HepG2 (cell line): ENCODE data around the gene FCMR. TPM values are rescaled to one million over a fixed set of nuclear protein-coding genes. Genes with fewer than 3 reads are reported as not detected.

Experiments used
- CSRNP2 ChIP-seq: sonication (generic); formaldehyde crosslinking; conservative IDR thresholded peaks from 2 replicates; pipeline ENCODE4 v1.8.0; 2022; ENCODE audit warnings: low read depth, missing genetic modification reagents
- ELF3 ChIP-seq: IDR thresholded peaks from 2 replicates; pipeline ENCODE4 v1.6.1; 2016; ENCODE audit warnings: missing genetic modification reagents, missing compliant biosample characterization
- FOXA1 ChIP-seq, 2 experiments: fragments of 450-650 bp in 1 of 2; sonication (generic) in 1 of 2; formaldehyde crosslinking in 1 of 2; IDR thresholded peaks; 2 replicates each; pipeline versions ENCODE4 v1.4.0 to v1.6.1; 2016 to 2020; ENCODE audit warnings: missing genetic modification reagents in 1 of 2
- FOXJ3 ChIP-seq: sonication (generic); formaldehyde crosslinking; IDR thresholded peaks from 2 replicates; pipeline ENCODE4 v1.4.0; 2020; ENCODE audit warnings: missing genetic modification reagents, mild to moderate bottlenecking, borderline replicate concordance
- GABPB1 ChIP-seq: IDR thresholded peaks from 2 replicates; pipeline ENCODE4 v1.6.1; 2016; ENCODE audit warnings: mild to moderate bottlenecking, missing genetic modification reagents, moderate library complexity, missing compliant biosample characterization
- GATA4 ChIP-seq: sonication (generic); IDR thresholded peaks from 2 replicates; pipeline ENCODE4 v1.6.1; 2016; ENCODE audit warnings: antibody characterized with exemption, low read depth, borderline replicate concordance
- HBP1 ChIP-seq: IDR thresholded peaks from 2 replicates; pipeline ENCODE4 v1.6.1; 2016; ENCODE audit warnings: low read depth, control low read depth
- HNRNPUL1 ChIP-seq: fragments of 200-400 bp; formaldehyde crosslinking; IDR thresholded peaks from 2 replicates; pipeline ENCODE4 v1.6.1; 2017; ENCODE audit warnings: low read depth, mild to moderate bottlenecking, low read length, moderate library complexity
- IKZF4 ChIP-seq: sonication (generic); formaldehyde crosslinking; IDR thresholded peaks from 2 replicates; pipeline ENCODE4 v1.5.1; 2020; ENCODE audit warnings: borderline replicate concordance, mild to moderate bottlenecking, low read depth, missing genetic modification reagents; ENCODE audit errors: not compliant biosample characterization
- MAFG ChIP-seq: sonication (generic); formaldehyde crosslinking; IDR thresholded peaks from 2 replicates; pipeline ENCODE4 v1.5.1; 2020; ENCODE audit warnings: mild to moderate bottlenecking, missing genetic modification reagents
- MIER2 ChIP-seq: IDR thresholded peaks from 2 replicates; pipeline ENCODE4 v1.6.1; 2016; ENCODE audit warnings: missing biosample characterization, missing genetic modification reagents
- PHF8 ChIP-seq: sonication (generic); formaldehyde crosslinking; IDR thresholded peaks from 2 replicates; pipeline ENCODE4 v1.5.0; 2020; ENCODE audit warnings: missing genetic modification reagents
- PITX1 ChIP-seq: sonication (generic); formaldehyde crosslinking; IDR thresholded peaks from 2 replicates; pipeline ENCODE4 v1.5.1; 2020; ENCODE audit warnings: mild to moderate bottlenecking, missing genetic modification reagents
- PPARG ChIP-seq: conservative IDR thresholded peaks from 2 replicates; pipeline ENCODE4 v1.6.1; 2016; ENCODE audit warnings: missing biosample characterization, missing genetic modification reagents
- REXO4 ChIP-seq: sonication (generic); formaldehyde crosslinking; IDR thresholded peaks from 2 replicates; pipeline ENCODE4 v1.8.0; 2022; ENCODE audit warnings: missing genetic modification reagents, mild to moderate bottlenecking, borderline replicate concordance
- RFXAP ChIP-seq: sonication (generic); formaldehyde crosslinking; IDR thresholded peaks from 2 replicates; pipeline ENCODE4 v1.4.0; 2020; ENCODE audit warnings: missing genetic modification reagents, borderline replicate concordance
- RXRB ChIP-seq: IDR thresholded peaks from 2 replicates; pipeline ENCODE4 v1.6.1; 2016; ENCODE audit warnings: borderline replicate concordance, missing genetic modification reagents, missing compliant biosample characterization
- SOX5 ChIP-seq: IDR thresholded peaks from 2 replicates; pipeline ENCODE4 v1.6.1; 2016; ENCODE audit warnings: borderline replicate concordance
- TBX2 ChIP-seq: sonication (generic); formaldehyde crosslinking; IDR thresholded peaks from 2 replicates; pipeline ENCODE4 v1.5.0; 2020; ENCODE audit warnings: missing genetic modification reagents, mild to moderate bottlenecking, borderline replicate concordance
- TEAD3 ChIP-seq: optimal IDR thresholded peaks from 2 replicates; pipeline ENCODE3; 2016; ENCODE audit warnings: borderline replicate concordance
- ZNF230 ChIP-seq: sonication (generic); formaldehyde crosslinking; IDR thresholded peaks from 2 replicates; pipeline ENCODE4 v1.4.0; 2020; ENCODE audit warnings: mild to moderate bottlenecking, missing genetic modification reagents
- ZNF513 ChIP-seq: sonication (generic); formaldehyde crosslinking; conservative IDR thresholded peaks from 2 replicates; pipeline ENCODE4 v1.5.0; 2020; ENCODE audit warnings: missing genetic modification reagents
- ZNF605 ChIP-seq: sonication (generic); formaldehyde crosslinking; IDR thresholded peaks from 2 replicates; pipeline ENCODE4 v1.8.0; 2022; ENCODE audit warnings: mild to moderate bottlenecking, missing genetic modification reagents
- ZNF619 ChIP-seq: sonication (generic); formaldehyde crosslinking; IDR thresholded peaks from 2 replicates; pipeline ENCODE4 v1.4.0; 2020; ENCODE audit warnings: mild to moderate bottlenecking, missing genetic modification reagents
- ZNF678 ChIP-seq: sonication (generic); formaldehyde crosslinking; IDR thresholded peaks from 2 replicates; pipeline ENCODE4 v1.4.0; 2020; ENCODE audit warnings: mild to moderate bottlenecking, missing genetic modification reagents
- ZNF816 ChIP-seq: sonication (generic); formaldehyde crosslinking; IDR thresholded peaks from 2 replicates; pipeline ENCODE4 v1.8.0; 2022; ENCODE audit warnings: missing genetic modification reagents, mild to moderate bottlenecking, borderline replicate concordance
- polyA plus RNA-seq, 8 experiments: library from polyadenylated mRNA; depleted of rRNA in 3 of 8; stranded (reverse) in 7 of 8; unstranded in 1 of 8; fragments of >200 nt; fragmentation: Illumina TruSeq in 4 of 8; extraction: Trizol in 4 of 8; gene quantifications; 2 replicates each; pipeline versions ENCODE4 v1.2.1 to v1.2.3, GENCODE V29; 2011 to 2016; ENCODE audit warnings: low read depth in 4 of 8, missing spikeins in 1 of 8, mixed read lengths in 1 of 8; ENCODE audit not compliant: insufficient read depth in 1 of 8
- total RNA-seq, 5 experiments: library from RNA; depleted of rRNA; stranded (reverse); fragments of >200 nt; fragmentation: Illumina TruSeq; extraction: Trizol; gene quantifications; 2 replicates each; pipeline ENCODE4 v1.2.3, GENCODE V29; 2016; ENCODE audit warnings: low read depth in 1 of 5

Gene FCMR
- total and polyA plus RNA-seq, 2 of the 13 experiments (the other 11 are each of a cell fraction or from before 2014, with no cell fraction given), result not detected

GRCh38 chr1:206951318-206952100 lies 29.8 kb upstream of the FCMR start (continued):
- TF ChIP-seq ZNF513 (CRISPR knock-in tag) (no peak), IKZF4 (no peak), HBP1 (CRISPR knock-in tag) (0 out of 2 replicates have a peak, but pooled peaks have one; percentile 22), PHF8 (peak; percentile 28; the same call in 1 of the 2 replicates), TEAD3 (CRISPR knock-in tag) (peak; percentile 30), REXO4 (CRISPR knock-in tag) (no peak), ZNF678 (CRISPR knock-in tag) (no peak), GATA4 (0 out of 2 replicates have a peak, but pooled peaks have one; percentile 34), RFXAP (0 out of 2 replicates have a peak, but pooled peaks have one; percentile 20), MAFG (CRISPR knock-in tag) (no peak), HNRNPUL1 (0 out of 2 replicates have a peak, but pooled peaks have one; percentile 60), RXRB (peak; percentile 46; the same call in 1 of the 2 replicates), ZNF619 (CRISPR knock-in tag) (no peak), CSRNP2 (CRISPR knock-in tag) (no peak), FOXA1 (IDR thresholded peaks at IDR 0.05) (no peak), FOXA1 (CRISPR knock-in tag; IDR thresholded peaks at IDR 0.05) (peak; percentile 58; the same call in 1 of the 2 replicates), MIER2 (CRISPR knock-in tag) (0 out of 2 replicates have a peak, but pooled peaks have one; percentile 48), GABPB1 (CRISPR knock-in tag) (peak; percentile 18; the same call in 1 of the 2 replicates), PITX1 (CRISPR knock-in tag) (peak; percentile 50; the same call in 1 of the 2 replicates), ELF3 (CRISPR knock-in tag) (peak; percentile 53; the same call in 1 of the 2 replicates), ZNF816 (CRISPR knock-in tag) (no peak), SOX5 (CRISPR knock-in tag) (peak; percentile 29; the same call in 1 of the 2 replicates), FOXJ3 (CRISPR knock-in tag) (0 out of 2 replicates have a peak, but pooled peaks have one; percentile 48), ZNF605 (CRISPR knock-in tag) (0 out of 2 replicates have a peak, but pooled peaks have one; percentile 57), TBX2 (CRISPR knock-in tag) (0 out of 2 replicates have a peak, but pooled peaks have one; percentile 33), ZNF230 (no peak), PPARG (peak; percentile 56; the same call in 1 of the 2 replicates)
